Measurements from ENCODE around the gene HSPA12B.

The HSPA12B gene

GRCh38 chr20:3729811-3730540, 2.5 kb upstream of the HSPA12B start:
- ChIA-PET POLR2A (ENCODE audit: low non-redundant PET) (no interaction called here), CTCF (no interaction called here)
- no peak for TF ChIP-seq CTCF (conservative IDR thresholded peaks at IDR 0.05; ENCODE audit: low read depth)
- no peak for DNase-seq (ENCODE audit: low spot score)
- no peak overlapping the region for H3K27ac ChIP-seq

- H3K27ac ChIP-seq, result no peak overlapping the region
- no peak for DNase-seq (ENCODE audit: low spot score)
- CTCF ChIA-PET, result interaction anchor here (0.7 kb wide), 1 partner anchor 18 kb away, joined by 3 read pairs; no protein-coding TSS in a partner anchor
- POLR2A ChIA-PET (ENCODE audit: low non-redundant PET), result no interaction called here
- no peak for TF ChIP-seq CTCF (conservative IDR thresholded peaks at IDR 0.05; ENCODE audit: low read depth)
Observed at GRCh38 chr20:3730803-3731672, 1.4 kb upstream of the HSPA12B start.

- no peak overlapping the region for H3K27ac ChIP-seq
- ChIA-PET POLR2A (ENCODE audit: low non-redundant PET) (no interaction called here), CTCF (interaction anchor here (0.6 to 1.2 kb wide), 3 partner anchors 17 to 499 kb away, joined by 3 to 4 read pairs (median 3); no protein-coding TSS in a partner anchor)
- TF ChIP-seq CTCF (conservative IDR thresholded peaks at IDR 0.05; ENCODE audit: low read depth), result no peak
- DNase-seq (ENCODE audit: low spot score), result no peak
Observed at GRCh38 chr20:3731944-3732326, 550 bp upstream of the HSPA12B start.

GRCh38 chr20:3733119-3733995, 872 bp downstream of the HSPA12B start:
- no peak for TF ChIP-seq CTCF (conservative IDR thresholded peaks at IDR 0.05; ENCODE audit: low read depth)
- POLR2A ChIA-PET (ENCODE audit: low non-redundant PET), result no interaction called here

GRCh38 chr20:3734111-3734843, 1.8 kb downstream of the HSPA12B start:
- H3K27ac ChIP-seq, result peak overlapping the region; percentile 12; the same call in 1 of the 2 replicates
- no peak for DNase-seq (ENCODE audit: low spot score)
- CTCF ChIA-PET, result interaction anchor here (0.6 kb wide), 1 partner anchor 255 kb away, joined by 7 read pairs; no protein-coding TSS in a partner anchor
- POLR2A ChIA-PET (ENCODE audit: low non-redundant PET), result no interaction called here
- TF ChIP-seq CTCF (conservative IDR thresholded peaks at IDR 0.05; ENCODE audit: low read depth), result no peak

More at GRCh38 chr20:3733119-3733995, 872 bp downstream of the HSPA12B start:
- CTCF ChIA-PET, result no interaction called here
- DNase-seq (ENCODE audit: low spot score), result no peak
- H3K27ac ChIP-seq, result no peak overlapping the region

All from RWPE1 (cell line).